DND-41 (cell line): ENCODE results near the gene LAMA2.

Experiments used
- ATAC-seq: fragments of 200-7000 bp; cut with Tn5 transposase; 3 replicates; pipeline ENCODE4 v1.9.1; 2021; ENCODE audit warnings: low read depth; ENCODE audit not compliant: insufficient read depth
- DNase-seq: peaks from one replicate; pipeline ENCODE4 v3.0.0-alpha.2; 2020
- H2AFZ ChIP-seq: 2 replicates; pipeline ENCODE4 v1.6.0; 2012; ENCODE audit warnings: low read depth, low read length
- H3K27ac ChIP-seq: 2 replicates; pipeline ENCODE4 v1.5.1; 2012; ENCODE audit warnings: low read length, inconsistent platforms
- H3K27me3 ChIP-seq: fragments of 200-600 bp; sonication (generic); 2 replicates; pipeline ENCODE4 v1.6.0; 2012; ENCODE audit warnings: low read length, mild to moderate bottlenecking, inconsistent platforms; ENCODE audit not compliant: insufficient read depth, poor library complexity
- H3K36me3 ChIP-seq: 2 replicates; pipeline ENCODE4 v1.5.1; 2012; ENCODE audit warnings: low read length, inconsistent platforms; ENCODE audit not compliant: insufficient read depth
- H3K4me1 ChIP-seq: 2 replicates; pipeline ENCODE4 v1.5.1; 2012; ENCODE audit warnings: mild to moderate bottlenecking, low read length; ENCODE audit not compliant: insufficient read depth
- H3K4me2 ChIP-seq: 2 replicates; pipeline ENCODE4 v1.6.0; 2012; ENCODE audit warnings: mild to moderate bottlenecking, moderate library complexity, low read length, inconsistent platforms; ENCODE audit not compliant: insufficient read depth
- H3K4me3 ChIP-seq, 2 experiments: fragments of 200-600 bp in 1 of 2; shearing (Covaris generic) in 1 of 2; 2 replicates each; pipeline ENCODE4 v1.5.1; 2012 to 2016; ENCODE audit warnings: inconsistent platforms in 2 of 2, low read length in 2 of 2, mild to moderate bottlenecking in 2 of 2, low read depth in 1 of 2, moderate library complexity in 1 of 2
- H3K79me2 ChIP-seq: 2 replicates; pipeline ENCODE4 v1.6.0; 2012; ENCODE audit warnings: low read length, inconsistent platforms; ENCODE audit not compliant: insufficient read depth
- H3K9ac ChIP-seq: 2 replicates; pipeline ENCODE4 v1.6.0; 2012; ENCODE audit warnings: low read depth, mild to moderate bottlenecking, inconsistent platforms, low read length, moderate library complexity
- H3K9me3 ChIP-seq: 2 replicates; pipeline ENCODE4 v1.5.1; 2012; ENCODE audit warnings: low read length, moderate library complexity, mild to moderate bottlenecking, inconsistent platforms; ENCODE audit not compliant: insufficient read depth, severe bottlenecking
- H4K20me1 ChIP-seq: 2 replicates; pipeline ENCODE4 v1.6.0; 2012; ENCODE audit warnings: low read length; ENCODE audit not compliant: insufficient read depth
- EZH2 ChIP-seq: IDR thresholded peaks from 3 replicates; pipeline ENCODE4 v1.6.1; 2012; ENCODE audit warnings: borderline replicate concordance, low read depth, mild to moderate bottlenecking, moderate library complexity, low read length, inconsistent platforms; ENCODE audit not compliant: severe bottlenecking
- TF ChIP-seq, protein P1 (sequence below): IDR thresholded peaks from 2 replicates; pipeline ENCODE4 v1.5.1; 2012; ENCODE audit warnings: borderline replicate concordance, low read length, moderate library complexity, mild to moderate bottlenecking; ENCODE audit not compliant: poor library complexity, severe bottlenecking; ENCODE audit errors: extremely low read depth

The LAMA2 gene

GRCh38 chr6:128855581-128856085 is 27.3 kb upstream of the LAMA2 start:
- H3K36me3 ChIP-seq, result no peaks in the 10 kb centered on the region
- no peaks in the 10 kb centered on the region for H3K27me3 ChIP-seq
- no peak for TF ChIP-seq EZH2
- TF ChIP-seq, protein P1, sequence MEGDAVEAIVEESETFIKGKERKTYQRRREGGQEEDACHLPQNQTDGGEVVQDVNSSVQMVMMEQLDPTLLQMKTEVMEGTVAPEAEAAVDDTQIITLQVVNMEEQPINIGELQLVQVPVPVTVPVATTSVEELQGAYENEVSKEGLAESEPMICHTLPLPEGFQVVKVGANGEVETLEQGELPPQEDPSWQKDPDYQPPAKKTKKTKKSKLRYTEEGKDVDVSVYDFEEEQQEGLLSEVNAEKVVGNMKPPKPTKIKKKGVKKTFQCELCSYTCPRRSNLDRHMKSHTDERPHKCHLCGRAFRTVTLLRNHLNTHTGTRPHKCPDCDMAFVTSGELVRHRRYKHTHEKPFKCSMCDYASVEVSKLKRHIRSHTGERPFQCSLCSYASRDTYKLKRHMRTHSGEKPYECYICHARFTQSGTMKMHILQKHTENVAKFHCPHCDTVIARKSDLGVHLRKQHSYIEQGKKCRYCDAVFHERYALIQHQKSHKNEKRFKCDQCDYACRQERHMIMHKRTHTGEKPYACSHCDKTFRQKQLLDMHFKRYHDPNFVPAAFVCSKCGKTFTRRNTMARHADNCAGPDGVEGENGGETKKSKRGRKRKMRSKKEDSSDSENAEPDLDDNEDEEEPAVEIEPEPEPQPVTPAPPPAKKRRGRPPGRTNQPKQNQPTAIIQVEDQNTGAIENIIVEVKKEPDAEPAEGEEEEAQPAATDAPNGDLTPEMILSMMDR, result no peak
- H3K27ac ChIP-seq, result no peak overlapping the region
- DNase-seq, result no peak
- no peaks in the 10 kb centered on the region for H4K20me1 ChIP-seq
- no peaks in the 10 kb centered on the region for H3K9me3 ChIP-seq
- no peak overlapping the region for H3K4me3 ChIP-seq
- no peak overlapping the region for H3K9ac ChIP-seq
- H3K4me1 ChIP-seq, result no peaks in the 10 kb centered on the region
- no peak overlapping the region for H2AFZ ChIP-seq
- H3K4me2 ChIP-seq, result no peak overlapping the region
- H3K79me2 ChIP-seq, result no peaks in the 10 kb centered on the region
- no peak for ATAC-seq

DNA sequence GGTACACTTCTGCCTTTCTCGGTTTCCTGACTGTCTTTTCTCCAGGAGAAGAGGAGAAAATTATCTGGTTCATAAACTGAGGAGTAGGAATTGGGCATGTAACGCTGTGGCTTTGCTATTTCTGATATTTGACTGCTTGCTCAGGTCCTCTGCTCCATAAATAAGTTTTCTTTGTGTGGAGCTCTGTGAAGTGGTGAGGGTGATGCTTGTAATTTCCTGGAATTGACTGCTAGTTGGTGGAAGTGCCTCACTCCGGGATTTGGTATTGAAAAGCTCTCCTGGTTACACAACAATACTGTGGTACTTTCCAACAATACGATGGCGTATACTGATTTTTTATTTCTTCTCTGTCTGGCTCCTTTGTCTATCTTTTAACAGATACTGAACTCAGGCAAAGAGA is 25.1 kb upstream of the LAMA2 start:
- Histone ChIP-seq H3K4me3 (no peak overlapping the region), H2AFZ (no peak overlapping the region), H3K9ac (no peak overlapping the region), H3K79me2 (no peaks in the 10 kb centered on the region), H3K9me3 (no peaks in the 10 kb centered on the region), H3K4me2 (no peak overlapping the region), H3K36me3 (no peaks in the 10 kb centered on the region), H4K20me1 (no peaks in the 10 kb centered on the region), H3K27me3 (no peaks in the 10 kb centered on the region), H3K27ac (no peak overlapping the region), H3K4me1 (no peaks in the 10 kb centered on the region)
- DNase-seq, result no peak
- TF ChIP-seq, protein P1, result no peak
- TF ChIP-seq EZH2, result no peak
- ATAC-seq, result no peak

DNA sequence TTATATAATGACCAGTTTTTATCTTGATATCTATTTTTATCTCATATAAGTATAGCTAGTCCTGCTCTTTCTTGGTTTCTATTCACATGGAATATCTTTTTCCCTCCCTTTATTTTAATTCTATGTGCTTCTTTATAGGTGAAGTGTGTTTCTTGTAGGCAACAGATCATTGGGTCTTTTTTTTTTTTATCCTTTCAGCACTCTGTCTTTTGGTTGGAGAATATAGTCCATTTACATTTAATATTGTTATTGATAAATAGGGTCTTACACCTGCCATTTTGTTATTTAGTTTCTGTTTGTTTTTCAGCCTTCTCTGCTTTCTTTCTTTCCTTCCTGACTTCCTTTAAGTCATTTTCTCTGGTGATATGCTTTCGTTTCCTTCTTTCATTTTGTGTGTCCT is 22.2 kb upstream of the LAMA2 start:
- Histone ChIP-seq H3K27me3 (no peaks in the 10 kb centered on the region), H2AFZ (no peak overlapping the region), H3K4me3 (no peak overlapping the region), H3K4me1 (no peaks in the 10 kb centered on the region), H3K9ac (no peak overlapping the region), H3K4me2 (no peak overlapping the region), H3K79me2 (no peaks in the 10 kb centered on the region), H3K9me3 (no peaks in the 10 kb centered on the region), H3K36me3 (no peaks in the 10 kb centered on the region), H4K20me1 (no peaks in the 10 kb centered on the region), H3K27ac (no peak overlapping the region)
- DNase-seq, result no peak
- TF ChIP-seq EZH2, result no peak
- TF ChIP-seq, protein P1, result no peak
- ATAC-seq, result no peak

DNA sequence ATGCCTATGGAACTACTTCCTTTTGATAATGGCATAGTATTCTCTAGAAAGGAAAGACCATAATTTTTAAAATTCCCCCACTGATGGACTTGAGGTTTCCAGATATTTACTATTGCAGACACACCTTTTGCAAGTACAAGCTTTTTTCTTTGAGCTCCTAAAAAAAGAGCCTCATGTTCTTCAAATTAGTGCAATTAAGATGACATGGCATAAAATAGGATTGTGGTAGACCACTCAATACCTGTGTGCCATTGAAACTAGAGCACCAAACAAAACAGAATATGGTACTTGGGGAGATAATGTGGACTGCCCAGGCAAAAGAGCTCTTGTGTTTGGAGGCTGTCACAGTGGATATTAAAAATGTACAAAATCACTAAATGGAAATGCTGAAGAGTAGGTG is 19.0 kb upstream of the LAMA2 start:
- TF ChIP-seq, protein P1, result no peak
- no peak for TF ChIP-seq EZH2
- Histone ChIP-seq H3K4me3 (no peak overlapping the region), H4K20me1 (no peaks in the 10 kb centered on the region), H3K9me3 (no peaks in the 10 kb centered on the region), H3K36me3 (no peaks in the 10 kb centered on the region), H2AFZ (no peak overlapping the region), H3K27ac (no peak overlapping the region), H3K4me1 (no peaks in the 10 kb centered on the region), H3K27me3 (no peaks in the 10 kb centered on the region), H3K79me2 (no peaks in the 10 kb centered on the region), H3K4me2 (no peak overlapping the region), H3K9ac (no peak overlapping the region)
- DNase-seq, result no peak
- ATAC-seq, result no peak
